Measurements from ENCODE around the gene HHAT.

The HHAT gene

DNA sequence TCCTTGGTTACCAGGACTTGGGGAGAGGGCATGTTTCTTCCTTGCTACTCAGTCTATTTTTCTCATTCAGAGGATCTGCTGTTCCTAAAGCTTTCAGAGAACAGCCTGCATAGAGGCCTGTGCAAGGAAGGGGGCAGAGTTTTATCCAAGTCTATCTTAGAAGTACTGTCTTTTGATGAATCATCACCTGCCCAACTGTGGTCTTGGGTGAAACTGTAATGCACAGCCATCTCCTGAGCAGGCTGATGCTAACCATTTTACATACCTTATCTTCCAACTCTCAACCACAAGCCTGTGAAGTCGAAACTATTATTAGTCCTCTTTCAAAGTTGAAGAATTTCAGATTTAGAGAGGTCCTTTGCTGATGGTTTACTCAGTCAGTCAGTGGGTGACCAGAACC lies 368.0 kb downstream of the HHAT start:
- DNase-seq, result no peak

DNA sequence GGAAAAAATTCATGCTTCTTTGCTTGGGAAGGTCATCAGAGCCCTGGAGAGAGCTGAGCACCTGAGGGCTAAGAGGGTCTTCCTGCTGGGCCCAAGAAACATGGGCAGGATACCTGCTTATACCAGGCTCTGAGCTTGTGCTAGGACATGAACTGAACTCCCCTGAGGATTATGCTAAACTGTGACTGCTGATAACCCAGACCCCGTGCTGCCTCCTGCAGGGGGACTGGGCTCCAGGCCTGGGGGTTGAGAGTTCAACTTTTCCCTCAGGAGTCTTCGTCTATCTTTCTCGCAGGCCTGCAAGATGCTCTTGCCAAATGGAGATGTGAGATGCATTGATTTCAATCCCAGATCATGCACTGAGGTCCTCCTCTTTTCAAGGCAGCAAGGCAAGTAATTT lies 368.5 kb downstream of the HHAT start:
- no peak for DNase-seq

DNA sequence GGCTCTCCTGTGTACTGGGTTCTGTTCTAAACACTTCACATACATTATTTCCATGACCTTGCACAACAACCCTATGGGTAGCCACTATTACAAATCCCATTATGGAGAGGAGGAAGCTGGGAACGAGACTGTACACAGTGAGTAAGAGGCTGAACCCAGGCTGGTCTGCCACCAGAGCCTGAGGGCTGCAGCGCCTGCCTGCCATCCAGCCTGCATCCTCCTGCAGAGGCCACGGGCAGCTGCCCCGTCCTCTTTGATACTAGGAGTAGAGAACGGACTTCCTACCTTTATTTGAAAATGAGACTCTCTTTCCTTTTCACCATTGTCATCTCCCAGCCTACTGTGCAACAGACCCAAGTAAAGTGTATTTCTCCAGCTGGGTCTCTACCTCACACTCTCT lies 370.0 kb downstream of the HHAT start:
- no peak for DNase-seq

GRCh38 chr1:210700083-210700482 lies 371.4 kb downstream of the HHAT start:
- DNase-seq, result no peak

DNA sequence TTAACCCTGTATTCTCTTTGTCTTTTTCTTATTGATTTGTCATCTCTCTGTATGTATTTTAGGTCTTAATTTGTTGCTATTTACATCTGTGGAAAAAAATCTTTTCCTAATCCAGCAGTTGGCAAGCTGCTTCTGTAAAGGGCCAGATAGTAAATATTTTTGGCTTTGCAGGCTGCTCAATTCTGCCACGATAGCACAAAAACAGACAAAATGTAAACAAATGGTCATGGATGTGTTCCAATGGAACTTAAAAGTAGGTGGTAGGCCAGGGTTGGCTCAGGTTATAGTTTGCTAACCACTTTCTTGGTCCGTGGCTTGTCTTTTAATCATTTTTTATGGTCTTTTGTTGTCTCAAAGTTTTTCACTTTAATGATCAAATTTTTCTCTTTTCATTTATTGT lies 371.8 kb downstream of the HHAT start:
- DNase-seq, result no peak

DNA sequence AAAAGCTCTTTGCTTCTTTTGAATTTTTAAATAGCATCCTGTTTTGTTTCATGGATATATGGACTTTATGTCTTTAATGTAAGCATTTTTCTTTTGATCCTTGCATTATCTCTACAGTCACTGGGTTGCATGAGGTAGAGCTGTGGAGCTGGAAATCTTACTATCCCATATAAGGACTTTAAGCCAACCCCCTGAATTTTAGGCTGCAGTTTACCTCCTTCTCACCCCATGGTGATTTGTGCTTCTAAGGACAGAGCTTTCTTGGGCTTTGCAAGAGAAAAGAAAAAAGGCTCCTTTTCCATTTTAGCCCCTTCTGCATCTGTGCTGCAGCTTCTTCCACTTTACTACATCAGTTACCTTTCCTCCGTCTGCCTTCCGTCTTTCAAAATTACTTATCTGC lies 373.8 kb downstream of the HHAT start:
- no peak for DNase-seq

- DNase-seq, result no peak
Observed at GRCh38 chr1:210703593-210703992, 374.9 kb downstream of the HHAT start.

DNA sequence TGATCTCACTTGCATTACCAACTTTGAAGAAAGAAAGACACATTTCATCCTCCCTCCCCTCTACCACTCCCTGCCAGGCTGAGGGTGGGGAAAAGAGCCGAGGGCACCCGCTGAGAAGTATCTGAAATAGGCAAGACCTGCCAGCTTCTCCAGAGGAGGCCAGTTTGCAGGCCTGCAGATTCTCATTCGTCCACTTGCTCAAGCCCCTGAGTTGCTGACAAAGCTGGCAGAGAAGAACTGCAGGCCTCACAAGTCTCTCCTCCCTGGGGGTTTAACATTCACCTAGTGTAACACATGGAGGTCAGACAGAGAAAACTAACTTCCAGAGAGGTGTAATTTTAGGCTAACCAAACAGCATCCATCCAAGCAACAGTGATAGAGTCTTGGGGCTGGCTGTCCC lies 376.4 kb downstream of the HHAT start:
- DNase-seq, result no peak

- no peak for DNase-seq
Observed at GRCh38 chr1:210706246-210706645, 377.5 kb downstream of the HHAT start.

GRCh38 chr1:210707300-210708240 lies 378.9 kb downstream of the HHAT start:
- DNase-seq, result no peak

GRCh38 chr1:210709701-210710100 lies 381.0 kb downstream of the HHAT start:
- DNase-seq, result no peak

- DNase-seq, result no peak
Observed at GRCh38 chr1:210711825-210712612, 383.3 kb downstream of the HHAT start.

- DNase-seq, result no peak
Observed at GRCh38 chr1:210715072-210715471, 386.4 kb downstream of the HHAT start.

DNA sequence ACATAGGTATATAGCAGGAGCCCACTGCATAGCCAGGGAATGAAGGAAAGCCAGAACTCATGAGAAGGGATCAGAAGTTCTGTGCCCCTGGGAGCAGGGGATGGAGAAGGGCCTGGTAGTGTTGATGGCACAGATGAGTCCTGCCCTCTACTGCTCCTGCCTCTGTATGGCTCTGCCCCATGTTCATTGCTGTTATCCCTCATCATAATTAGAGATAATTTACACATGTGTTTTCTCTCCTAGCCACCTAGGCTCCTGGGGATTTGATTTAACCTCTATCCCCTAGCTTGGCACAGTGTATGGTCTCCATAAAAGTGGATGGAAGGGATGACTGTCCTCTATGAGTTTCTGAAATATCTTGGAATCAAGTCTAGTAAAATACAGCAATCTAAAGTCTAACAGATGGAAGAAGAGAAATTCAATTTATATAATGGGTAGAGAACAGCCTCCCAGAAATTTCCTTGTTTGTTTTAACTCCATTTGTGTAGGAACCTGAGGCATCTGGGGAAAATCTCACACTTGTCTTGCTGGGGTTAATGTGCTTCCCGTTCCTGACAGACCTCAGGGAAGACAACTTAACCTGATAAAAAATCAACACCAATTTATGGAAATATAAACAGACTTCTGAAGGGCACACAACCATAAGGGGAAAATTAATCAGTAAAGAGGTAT lies 393.8 kb downstream of the HHAT start:
- no peak for DNase-seq

DNA sequence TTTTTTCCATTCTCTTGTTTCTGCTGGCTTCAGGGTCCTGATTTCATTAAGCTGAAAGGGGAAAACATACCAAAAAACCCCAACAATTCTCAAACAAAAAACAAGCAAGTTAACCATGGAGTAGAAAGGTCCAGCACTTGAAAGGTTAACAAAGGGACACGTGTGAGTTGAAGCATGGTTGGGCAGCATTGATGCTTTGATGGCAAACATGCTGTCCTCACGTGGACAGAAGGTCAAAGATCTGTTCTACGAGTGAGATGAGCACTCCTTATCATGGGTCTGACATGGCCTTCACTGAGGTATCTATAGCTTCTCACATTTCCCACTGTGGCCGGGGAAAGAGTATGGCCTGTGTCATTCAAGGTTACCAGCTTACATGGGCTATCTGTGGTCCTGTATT lies 394.9 kb downstream of the HHAT start:
- DNase-seq, result no peak

DNA sequence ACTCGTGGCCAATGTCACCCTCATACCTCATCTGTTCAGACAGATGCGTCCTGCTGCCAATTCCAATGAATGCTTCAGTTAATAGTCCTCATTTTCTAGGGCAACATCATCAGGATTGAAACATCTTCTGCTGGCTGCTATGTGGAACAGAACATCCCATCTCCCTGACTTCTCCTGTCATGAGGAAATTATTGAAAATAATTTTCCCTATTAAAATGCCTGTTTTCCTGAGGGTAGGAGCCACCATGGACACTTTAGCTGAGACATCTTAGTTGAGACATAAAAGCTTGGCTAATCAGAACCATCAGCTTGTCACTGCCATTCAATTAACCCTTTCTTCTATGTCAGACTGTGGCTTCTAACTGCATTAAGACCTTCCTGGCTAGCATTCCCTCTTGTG lies 396.1 kb downstream of the HHAT start:
- no peak for DNase-seq

Measured in activated effector memory CD4-positive, alpha-beta T cell treated with anti-CD3 and anti-CD28 coated beads, Interleukin-2, amount 50 U/mL, for 16 hours (primary cell).